WTC11 (cell line): Measurements from ENCODE around the gene CTSE. TPM values are rescaled to one million over a fixed set of nuclear protein-coding genes. Genes with fewer than 3 reads are reported as not detected.

Source experiments
- ATAC-seq: fragments of 200-7000 bp; cut with Tn5 transposase; 2 replicates; pipeline ENCODE4 v1.10.0; 2021; ENCODE audit warnings: mild to moderate bottlenecking, moderate library complexity
- CTCF ChIA-PET: fragments of 300-600 bp; sonication (Branson Sonifier 250); formaldehyde crosslinking; loops from one replicate; lab custom pipeline; 2021; ENCODE audit warnings: antibody characterized with exemption; lab: Charles Lee
- POLR2A ChIA-PET: fragments of 350-600 bp; sonication (Branson Sonifier 250); formaldehyde crosslinking; loops from one replicate; lab custom pipeline; 2021; ENCODE audit warnings: antibody characterized with exemption; lab: Charles Lee
- DNase-seq: peaks from one replicate; pipeline ENCODE4 v3.0.0; 2021; ENCODE audit warnings: low spot score
- H3K27ac Mint-ChIP-seq: 2 replicates; pipeline ENCODE4 v1.8.0; 2021; ENCODE audit warnings: mixed read lengths
- H3K27me3 Mint-ChIP-seq: 2 replicates; pipeline ENCODE4 v1.8.0; 2021; ENCODE audit warnings: low read depth, mild to moderate bottlenecking, moderate library complexity, mixed read lengths
- H3K36me3 Mint-ChIP-seq: 2 replicates; pipeline ENCODE4 v1.8.0; 2021; ENCODE audit warnings: mixed read lengths
- H3K4me1 Mint-ChIP-seq: 2 replicates; pipeline ENCODE4 v1.8.0; 2022; ENCODE audit warnings: mixed read lengths
- H3K4me3 Mint-ChIP-seq: 2 replicates; pipeline ENCODE4 v1.8.0; 2021; ENCODE audit warnings: mild to moderate bottlenecking, moderate library complexity, mixed read lengths
- H3K9me3 Mint-ChIP-seq: 2 replicates; pipeline ENCODE4 v1.8.0; 2021; ENCODE audit warnings: mixed read lengths
- AR ChIP-seq: fragments of 250-450 bp; sonication (Bioruptor Pico); IDR thresholded peaks from 2 replicates; pipeline ENCODE4 v1.9.0; 2021; ENCODE audit warnings: mild to moderate bottlenecking
- ATF2 ChIP-seq: sonication (generic); formaldehyde crosslinking; IDR thresholded peaks from 2 replicates; pipeline ENCODE4 v1.8.1; 2022; ENCODE audit warnings: low read depth, missing genetic modification reagents, borderline replicate concordance
- ELF4 ChIP-seq: sonication (generic); formaldehyde crosslinking; IDR thresholded peaks from 2 replicates; pipeline ENCODE4 v1.8.1; 2022; ENCODE audit warnings: low read depth, mild to moderate bottlenecking, moderate library complexity, missing genetic modification reagents
- GTF2I ChIP-seq: fragments of 250-450 bp; sonication (Bioruptor Pico); conservative IDR thresholded peaks from 2 replicates; pipeline ENCODE4 v1.4.0; 2021; ENCODE audit warnings: mild to moderate bottlenecking
- HMGA2 ChIP-seq: fragments of 250-450 bp; sonication (Bioruptor Pico); IDR thresholded peaks from 2 replicates; pipeline ENCODE4 v1.4.0; 2021; ENCODE audit warnings: mild to moderate bottlenecking, moderate library complexity
- NFYB ChIP-seq: sonication (generic); formaldehyde crosslinking; conservative IDR thresholded peaks from 2 replicates; pipeline ENCODE4 v1.8.0; 2022; ENCODE audit warnings: low read depth, missing genetic modification reagents
- TEAD4 ChIP-seq: sonication (generic); formaldehyde crosslinking; IDR thresholded peaks from 2 replicates; pipeline ENCODE4 v1.8.0; 2022; ENCODE audit warnings: mild to moderate bottlenecking, missing genetic modification reagents
- ZMAT4 ChIP-seq: fragments of 250-450 bp; sonication (Bioruptor Pico); IDR thresholded peaks from 2 replicates; pipeline ENCODE4 v1.9.0; 2021; ENCODE audit warnings: mild to moderate bottlenecking
- ZNF671 ChIP-seq: fragments of 250-450 bp; sonication (Bioruptor Pico); IDR thresholded peaks from 2 replicates; pipeline ENCODE4 v1.8.0; 2021; ENCODE audit warnings: mild to moderate bottlenecking
- ZSCAN18 ChIP-seq: fragments of 250-450 bp; sonication (Bioruptor Pico); IDR thresholded peaks from 2 replicates; pipeline ENCODE4 v2.1.2; 2022; ENCODE audit warnings: mild to moderate bottlenecking, moderate library complexity
- total RNA-seq: library from RNA; stranded (reverse); gene quantifications from 3 replicates; pipeline ENCODE4 v1.2.3, GENCODE V29; 2021

The CTSE gene
- total RNA-seq, 1 experiment from 2014 or later, result 0.17 TPM

- TF ChIP-seq ZSCAN18 (CRISPR knock-in tag) (no peak), ZMAT4 (CRISPR knock-in tag) (no peak), TEAD4 (no peak)
- TF ChIP-seq, all 79 proteins: peak for 0
Observed at GRCh38 chr1:205961991-205962820, 61.5 kb downstream of the CTSE start (continued).

- Mint-ChIP-seq H3K4me3 (no peak overlapping the region), H3K36me3 (no peaks in the 10 kb centered on the region), H3K27me3 (no peaks in the 10 kb centered on the region; the same call in 1 of the 2 replicates), H3K27ac (no peak overlapping the region), H3K9me3 (no peaks in the 10 kb centered on the region), H3K4me1 (peaks cover 9% of the 10 kb centered on the region)
- POLR2A ChIA-PET, result no interaction called here
- ATAC-seq, result no peak
- DNase-seq, result no peak
- no peak for TF ChIP-seq HMGA2 (CRISPR knock-in tag)
- TF ChIP-seq NFYB (CRISPR knock-in tag), result no peak
- TF ChIP-seq ATF2, result no peak
- TF ChIP-seq ZNF671, result no peak
- no peak for TF ChIP-seq AR (CRISPR knock-in tag)
- CTCF ChIA-PET, result interaction anchor here (1.6 to 4.6 kb wide), 3 partner anchors 16 to 43 kb away, joined by 4 to 26 read pairs (median 8); no protein-coding TSS in a partner anchor
Observed at GRCh38 chr1:205961405-205961804, 62.3 kb downstream of the CTSE start.

GRCh38 chr1:205959789-205960188 lies 63.9 kb downstream of the CTSE start:
- TF ChIP-seq GTF2I (CRISPR knock-in tag), result 0 out of 2 replicates have a peak, but pooled peaks have one; percentile 10
- no peak for TF ChIP-seq ELF4 (CRISPR knock-in tag)
- Mint-ChIP-seq H3K4me3 (no peak overlapping the region), H3K9me3 (no peaks in the 10 kb centered on the region), H3K27me3 (no peaks in the 10 kb centered on the region; the same call in 1 of the 2 replicates), H3K4me1 (peaks cover 8% of the 10 kb centered on the region), H3K36me3 (no peaks in the 10 kb centered on the region), H3K27ac (no peak overlapping the region)
- ATAC-seq, result no peak
- CTCF ChIA-PET, result interaction anchor here (1.6 to 5.3 kb wide), 4 partner anchors 17 to 41 kb away, joined by 4 to 45 read pairs (median 17); no protein-coding TSS in a partner anchor
- POLR2A ChIA-PET, result no interaction called here
- DNase-seq, result no peak

Other genes with a start within 250 kb of the CTSE start
- gene RAB29, start 248.4 kb downstream of the CTSE start, total RNA-seq, result 10.7 to 11.2 TPM (median 11.0 TPM) in 3 replicates
- 30.4 to 32.8 TPM (median 31.9 TPM) in 3 replicates for gene SLC41A1, start 210.7 kb downstream of the CTSE start, total RNA-seq
- 0.23 to 0.37 TPM (median 0.32 TPM) in 3 replicates for gene PM20D1, start 173.8 kb downstream of the CTSE start, total RNA-seq
- gene SLC26A9, start 80.4 kb downstream of the CTSE start, total RNA-seq, result 0.05 to 0.15 TPM in 2 of 3 replicates, not detected in the other
- not detected in 3 replicates for gene RAB7B, start 20.5 kb downstream of the CTSE start, total RNA-seq
- gene RHEX, start 29.3 kb upstream of the CTSE start, total RNA-seq, result not detected in 3 replicates
- 0.30 to 0.68 TPM (median 0.46 TPM) in 3 replicates for gene AVPR1B, start 93.5 kb upstream of the CTSE start, total RNA-seq
- 25.5 to 30.6 TPM (median 27.9 TPM) in 3 replicates for gene FAM72A, start 178.9 kb upstream of the CTSE start, total RNA-seq
- 74.2 to 81.2 TPM (median 74.4 TPM) in 3 replicates for gene SRGAP2, start 179.6 kb upstream of the CTSE start, total RNA-seq